Ovary (tissue), 3 donors: ENCODE results near the gene SEMA6B.

ENCODE experiments used
- EP300 ChIP-seq: sonication (generic); formaldehyde crosslinking; IDR thresholded peaks from one replicate; pipeline ENCODE4 v1.6.1; 2017; ENCODE audit warnings: antibody characterized with exemption
- POLR2A ChIP-seq: fragments of 450-650 bp; IDR thresholded peaks from one replicate; pipeline ENCODE4 v1.6.1; 2017; ENCODE audit warnings: antibody characterized with exemption, mild to moderate bottlenecking, moderate library complexity
- TF ChIP-seq, protein P1 (sequence below), 3 donors: fragments of 450-650 bp in 2 of 3; fragments of 200-600 bp in 1 of 3; IDR thresholded peaks; one replicate each; pipeline versions ENCODE4 v1.5.1 to v1.8.0; 2016 to 2022; ENCODE audit warnings: antibody characterized with exemption in 3 of 3, mild to moderate bottlenecking in 1 of 3
- donor health status: DM: no; HTN: no; CAD: no.

DNA sequence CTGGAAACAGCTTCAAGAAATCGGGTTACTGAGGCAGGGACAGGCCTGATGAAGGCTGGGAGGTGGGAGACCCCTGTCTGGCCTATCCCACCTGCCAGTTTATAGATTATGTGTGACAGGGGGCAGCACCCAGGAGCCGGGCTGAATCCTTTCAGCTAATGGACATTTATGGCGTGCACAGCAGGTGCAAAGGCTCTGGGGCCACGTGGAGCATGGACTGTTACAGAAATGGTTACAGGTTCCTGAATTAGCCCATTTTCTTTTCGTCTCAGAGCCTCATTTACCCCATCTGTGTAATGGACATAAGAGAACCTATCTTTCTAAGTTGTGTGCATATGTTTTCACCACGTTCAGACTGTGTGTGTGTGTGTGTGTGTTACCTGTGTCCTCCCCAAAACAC, 45.4 kb upstream of the SEMA6B start:
- TF ChIP-seq, protein P1, sequence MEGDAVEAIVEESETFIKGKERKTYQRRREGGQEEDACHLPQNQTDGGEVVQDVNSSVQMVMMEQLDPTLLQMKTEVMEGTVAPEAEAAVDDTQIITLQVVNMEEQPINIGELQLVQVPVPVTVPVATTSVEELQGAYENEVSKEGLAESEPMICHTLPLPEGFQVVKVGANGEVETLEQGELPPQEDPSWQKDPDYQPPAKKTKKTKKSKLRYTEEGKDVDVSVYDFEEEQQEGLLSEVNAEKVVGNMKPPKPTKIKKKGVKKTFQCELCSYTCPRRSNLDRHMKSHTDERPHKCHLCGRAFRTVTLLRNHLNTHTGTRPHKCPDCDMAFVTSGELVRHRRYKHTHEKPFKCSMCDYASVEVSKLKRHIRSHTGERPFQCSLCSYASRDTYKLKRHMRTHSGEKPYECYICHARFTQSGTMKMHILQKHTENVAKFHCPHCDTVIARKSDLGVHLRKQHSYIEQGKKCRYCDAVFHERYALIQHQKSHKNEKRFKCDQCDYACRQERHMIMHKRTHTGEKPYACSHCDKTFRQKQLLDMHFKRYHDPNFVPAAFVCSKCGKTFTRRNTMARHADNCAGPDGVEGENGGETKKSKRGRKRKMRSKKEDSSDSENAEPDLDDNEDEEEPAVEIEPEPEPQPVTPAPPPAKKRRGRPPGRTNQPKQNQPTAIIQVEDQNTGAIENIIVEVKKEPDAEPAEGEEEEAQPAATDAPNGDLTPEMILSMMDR (IDR thresholded peaks at IDR 0.05): no peak
- no peak for TF ChIP-seq POLR2A
- no peak for TF ChIP-seq EP300
